GM23338 (cell line): ENCODE data around the gene FGF21. TPM values are rescaled to one million over a fixed set of nuclear protein-coding genes. Genes with fewer than 3 reads are reported as not detected.
A peak's percentile ranks its signal among the peaks of the same experiment; 100 is the strongest.

Experiments
- ATAC-seq: fragments of 200-7000 bp; cut with Tn5 transposase; 3 replicates; pipeline ENCODE4 v1.9.1; 2020
- DNase-seq: peaks from one replicate; pipeline ENCODE4 v3.0.0-alpha.2; 2015; ENCODE audit warnings: low spot score
- H2AFZ ChIP-seq: fragments of 200-600 bp; sonication (generic); 2 replicates; pipeline ENCODE4 v1.8.0; 2016; ENCODE audit warnings: antibody characterized with exemption, mild to moderate bottlenecking, moderate library complexity
- H3F3A ChIP-seq: fragments of 200-600 bp; sonication (generic); replicated peaks from 2 replicates; pipeline ENCODE4 v1.8.0; 2017; ENCODE audit warnings: antibody characterized with exemption, mixed run types, low read depth
- H3K27ac ChIP-seq: fragments of 200-600 bp; sonication (generic); 2 replicates; pipeline ENCODE4 v1.6.1; 2016; ENCODE audit warnings: low read depth
- H3K27me3 ChIP-seq: fragments of 200-600 bp; sonication (generic); 2 replicates; pipeline ENCODE4 v1.8.0; 2016; ENCODE audit warnings: mild to moderate bottlenecking, mixed run types, moderate library complexity; ENCODE audit not compliant: insufficient read depth
- H3K36me3 ChIP-seq: fragments of 200-600 bp; sonication (generic); 2 replicates; pipeline ENCODE4 v1.8.0; 2016; ENCODE audit warnings: mild to moderate bottlenecking; ENCODE audit not compliant: insufficient read depth
- H3K4me1 ChIP-seq: fragments of 200-600 bp; sonication (generic); 2 replicates; pipeline ENCODE4 v1.8.0; 2016; ENCODE audit warnings: mild to moderate bottlenecking, moderate library complexity; ENCODE audit not compliant: insufficient read depth
- H3K4me2 ChIP-seq: fragments of 200-600 bp; sonication (generic); 2 replicates; pipeline ENCODE4 v1.7.1; 2017; ENCODE audit warnings: mixed run types
- H3K4me3 ChIP-seq: fragments of 200-600 bp; sonication (generic); 2 replicates; pipeline ENCODE4 v1.6.1; 2016; ENCODE audit warnings: mixed run types
- H3K79me2 ChIP-seq: fragments of 200-600 bp; sonication (generic); replicated peaks from 2 replicates; pipeline ENCODE4 v1.8.0; 2017; ENCODE audit warnings: mild to moderate bottlenecking; ENCODE audit not compliant: insufficient read depth
- H3K9me2 ChIP-seq: fragments of 200-600 bp; sonication (generic); 2 replicates; pipeline ENCODE4 v1.8.0; 2017; ENCODE audit not compliant: insufficient read depth
- H4K20me1 ChIP-seq: fragments of 200-600 bp; sonication (generic); replicated peaks from 2 replicates; pipeline ENCODE4 v1.8.0; 2017; ENCODE audit warnings: mild to moderate bottlenecking; ENCODE audit not compliant: insufficient read depth
- H3K27ac Mint-ChIP-seq: 2 replicates; pipeline ENCODE4 v1.8.0; 2020; ENCODE audit warnings: inconsistent platforms, mild to moderate bottlenecking, moderate library complexity, mixed read lengths
- H3K27me3 Mint-ChIP-seq: 3 replicates; pipeline ENCODE4 v1.8.0; 2022; ENCODE audit warnings: low read depth, mild to moderate bottlenecking, moderate library complexity, mixed read lengths, inconsistent platforms; ENCODE audit not compliant: insufficient read depth, poor library complexity
- H3K36me3 Mint-ChIP-seq: 3 replicates; pipeline ENCODE4 v1.8.0; 2021; ENCODE audit warnings: low read depth, mild to moderate bottlenecking, inconsistent platforms, moderate library complexity, mixed read lengths
- H3K4me1 Mint-ChIP-seq: 3 replicates; pipeline ENCODE4 v1.8.0; 2020; ENCODE audit warnings: mild to moderate bottlenecking, inconsistent platforms, mixed read lengths
- H3K4me3 Mint-ChIP-seq: 3 replicates; pipeline ENCODE4 v1.8.0; 2021; ENCODE audit warnings: moderate library complexity, mild to moderate bottlenecking, inconsistent platforms, mixed read lengths
- H3K9me3 Mint-ChIP-seq: 3 replicates; pipeline ENCODE4 v1.8.0; 2020; ENCODE audit warnings: moderate library complexity, mild to moderate bottlenecking, inconsistent platforms, mixed read lengths
- EZH2 ChIP-seq: fragments of 200-600 bp; sonication (generic); IDR thresholded peaks from one replicate; pipeline ENCODE4 v1.8.0; 2017; ENCODE audit warnings: antibody characterized with exemption, mild to moderate bottlenecking, low read depth; ENCODE audit not compliant: unreplicated experiment
- STAT1 ChIP-seq: IDR thresholded peaks from one replicate; pipeline ENCODE4 v1.6.1; 2016; ENCODE audit warnings: antibody characterized with exemption; ENCODE audit not compliant: unreplicated experiment
- ZNF114 ChIP-seq: fragments of 250-450 bp; sonication (Bioruptor Pico); IDR thresholded peaks from 2 replicates; pipeline ENCODE4 v1.5.0; 2020; ENCODE audit warnings: mild to moderate bottlenecking, moderate library complexity
- ZNF331 ChIP-seq: fragments of 250-450 bp; sonication (Bioruptor Pico); IDR thresholded peaks from 2 replicates; pipeline ENCODE4 v1.5.0; 2020; ENCODE audit warnings: low read depth, mild to moderate bottlenecking, moderate library complexity
- ZNF462 ChIP-seq: fragments of 250-450 bp; sonication (Bioruptor Pico); IDR thresholded peaks from 2 replicates; pipeline ENCODE4 v1.5.0; 2020; ENCODE audit warnings: mild to moderate bottlenecking, moderate library complexity
- polyA plus RNA-seq: library from polyadenylated mRNA; unstranded; fragments of >200 nt; fragmentation: Nextera tagmentation; extraction: Ambion mirVana; gene quantifications from 2 replicates; pipeline ENCODE4 v1.2.1, GENCODE V29; 2016
- total RNA-seq: library from RNA; depleted of rRNA; stranded (reverse); fragments of >200 nt; shearing (Covaris generic); gene quantifications from 2 replicates; pipeline ENCODE4 v1.2.3, GENCODE V29; 2014

FGF21 gene
- total and polyA plus RNA-seq, 2 experiments from 2014 or later: 0.78 to 1.3 TPM

- no peaks in the 10 kb centered on the region for H3K79me2 ChIP-seq
- H3K36me3 Mint-ChIP-seq: no peaks in the 10 kb centered on the region; the same call in 2 of the 3 replicates
- H3K27me3 ChIP-seq: no peaks in the 10 kb centered on the region
- H2AFZ ChIP-seq: no peak overlapping the region
- H3F3A ChIP-seq: peaks cover 5% of the 10 kb centered on the region; the same call in 1 of the 2 replicates
- peaks cover 26% of the 10 kb centered on the region; the same call in 2 of the 3 replicates for H3K4me1 Mint-ChIP-seq
- H3K4me3 Mint-ChIP-seq: no peak overlapping the region; the same call in 2 of the 3 replicates
- ATAC-seq (no peak), DNase-seq (no peak)
- H3K4me2 ChIP-seq: no peak overlapping the region
- no peaks in the 10 kb centered on the region for H3K36me3 ChIP-seq
- H3K27ac Mint-ChIP-seq: no peak overlapping the region; the same call in 1 of the 2 replicates
- no peak overlapping the region for H3K27ac ChIP-seq
- no peak overlapping the region for H3K4me3 ChIP-seq
- no peaks in the 10 kb centered on the region for H4K20me1 ChIP-seq
- no peaks in the 10 kb centered on the region for H3K9me2 ChIP-seq
- H3K9me3 Mint-ChIP-seq: no peaks in the 10 kb centered on the region
- H3K27me3 Mint-ChIP-seq: peaks cover 12% of the 10 kb centered on the region
- no peak for TF ChIP-seq STAT1
- TF ChIP-seq ZNF462 (CRISPR knock-in tag): no peak
- no peak for TF ChIP-seq EZH2
- no peak for TF ChIP-seq ZNF114 (CRISPR knock-in tag)
- peaks cover 14% of the 10 kb centered on the region for H3K4me1 ChIP-seq
These were observed 41.8 kb downstream of the FGF21 start for GRCh38 chr19:48797103-48797502.

GRCh38 chr19:48798937-48799336, 43.6 kb downstream of the FGF21 start:
- Mint-ChIP-seq H3K36me3 (no peaks in the 10 kb centered on the region; the same call in 2 of the 3 replicates), H3K27me3 (peaks cover 16% of the 10 kb centered on the region), H3K9me3 (no peaks in the 10 kb centered on the region), H3K4me1 (peaks cover 24% of the 10 kb centered on the region; the same call in 2 of the 3 replicates), H3K4me3 (no peak overlapping the region), H3K27ac (no peak overlapping the region)
- Histone ChIP-seq H3K79me2 (no peaks in the 10 kb centered on the region), H3K27me3 (no peaks in the 10 kb centered on the region), H3K4me3 (no peak overlapping the region), H4K20me1 (no peaks in the 10 kb centered on the region), H3K4me2 (peak overlapping the region; percentile 49; the same call in 1 of the 2 replicates), H2AFZ (no peak overlapping the region), H3K36me3 (no peaks in the 10 kb centered on the region), H3K9me2 (no peaks in the 10 kb centered on the region), H3K27ac (peak overlapping the region; percentile 39; the same call in 1 of the 2 replicates), H3F3A (peaks cover 8% of the 10 kb centered on the region; the same call in 1 of the 2 replicates), H3K4me1 (peaks cover 14% of the 10 kb centered on the region)
- ATAC-seq (peak; percentile 49), DNase-seq (peak; percentile 77)
- TF ChIP-seq ZNF114 (CRISPR knock-in tag): no peak
- no peak for TF ChIP-seq ZNF331 (CRISPR knock-in tag)
